ENCODE results near the gene MORN1. TPM values are rescaled to one million over a fixed set of nuclear protein-coding genes. Genes with fewer than 3 reads are reported as not detected.

Gene MORN1
- total and polyA plus RNA-seq, 10 of the 15 experiments (the other 5 are each of a cell fraction or from before 2014, with no cell fraction given): 0.76 to 7.9 (median 5.5) TPM

DNA sequence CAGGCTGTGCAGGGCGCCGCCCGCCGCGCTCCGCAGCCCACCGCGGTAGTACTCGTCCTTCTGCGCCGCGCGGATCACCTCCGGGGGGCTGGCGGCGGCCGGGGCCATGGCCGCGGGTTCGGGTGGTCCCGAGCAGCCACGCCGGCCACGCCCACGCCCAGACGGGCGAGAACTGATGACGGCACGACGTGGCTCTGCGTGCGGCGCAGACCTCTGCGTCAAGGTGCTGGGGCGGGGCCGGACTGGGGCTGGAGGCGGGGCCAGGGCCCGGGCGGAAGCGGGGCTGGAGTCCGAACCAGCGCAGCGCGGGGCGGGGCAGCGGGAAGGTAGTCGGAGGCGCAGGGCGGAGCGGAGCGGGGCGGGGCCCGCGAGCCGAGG is 21.0 kb upstream of the MORN1 start, which contains the start of gene PEX10 (continued):
- TF ChIP-seq, protein P1, sequence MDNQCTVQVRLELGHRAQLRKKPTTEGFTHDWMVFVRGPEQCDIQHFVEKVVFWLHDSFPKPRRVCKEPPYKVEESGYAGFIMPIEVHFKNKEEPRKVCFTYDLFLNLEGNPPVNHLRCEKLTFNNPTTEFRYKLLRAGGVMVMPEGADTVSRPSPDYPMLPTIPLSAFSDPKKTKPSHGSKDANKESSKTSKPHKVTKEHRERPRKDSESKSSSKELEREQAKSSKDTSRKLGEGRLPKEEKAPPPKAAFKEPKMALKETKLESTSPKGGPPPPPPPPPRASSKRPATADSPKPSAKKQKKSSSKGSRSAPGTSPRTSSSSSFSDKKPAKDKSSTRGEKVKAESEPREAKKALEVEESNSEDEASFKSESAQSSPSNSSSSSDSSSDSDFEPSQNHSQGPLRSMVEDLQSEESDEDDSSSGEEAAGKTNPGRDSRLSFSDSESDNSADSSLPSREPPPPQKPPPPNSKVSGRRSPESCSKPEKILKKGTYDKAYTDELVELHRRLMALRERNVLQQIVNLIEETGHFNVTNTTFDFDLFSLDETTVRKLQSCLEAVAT (IDR thresholded peaks at IDR 0.05): no peak
- TF ChIP-seq MTA2 (IDR thresholded peaks at IDR 0.05; ENCODE audit: low read depth) (no peak), RAD51 (IDR thresholded peaks at IDR 0.05) (no peak), POLR2AphosphoS2 (IDR thresholded peaks at IDR 0.05; ENCODE audit: low read depth, low read length) (no peak), RUNX3 (IDR thresholded peaks at IDR 0.05; ENCODE audit: low read length) (no peak), FOXK2 (IDR thresholded peaks at IDR 0.05) (no peak), ATF7 (IDR thresholded peaks at IDR 0.05; ENCODE audit: low read depth) (no peak), CREM (IDR thresholded peaks at IDR 0.05; ENCODE audit: low read depth) (peak; percentile 99), GATAD2B (conservative IDR thresholded peaks at IDR 0.05; ENCODE audit: low read depth) (peak; percentile 91; the same call in 1 of the 2 replicates), NFXL1 (IDR thresholded peaks at IDR 0.05; ENCODE audit: borderline replicate concordance) (peak; percentile 53; the same call in 1 of the 2 replicates), RELA (IDR thresholded peaks at IDR 0.05; ENCODE audit: borderline replicate concordance, partially characterized antibody) (peak; percentile 71), SREBF2 (IDR thresholded peaks at IDR 0.05; ENCODE audit: low read length) (no peak), ZZZ3 (IDR thresholded peaks at IDR 0.05; ENCODE audit: control insufficient read depth, insufficient read length, low read depth) (no peak), SRF (IDR thresholded peaks at IDR 0.05; ENCODE audit: low read depth in 2 of 2, low read length in 2 of 2) (peak; percentile 72 to 90), NFIC (IDR thresholded peaks at IDR 0.05; ENCODE audit: low read depth, low read length) (no peak), MTA3 (IDR thresholded peaks at IDR 0.05; ENCODE audit: borderline replicate concordance, low read length) (no peak), IKZF1 (conservative IDR thresholded peaks at IDR 0.05) (peak; percentile 72), BHLHE40 (IDR thresholded peaks at IDR 0.05; ENCODE audit: borderline replicate concordance in 1 of 2, low read depth in 2 of 2, low read length in 1 of 2) (peak in 1 of 2 experiments; percentile 63; a peak in 2 of 4 replicates)
- TF ChIP-seq, protein P2, sequence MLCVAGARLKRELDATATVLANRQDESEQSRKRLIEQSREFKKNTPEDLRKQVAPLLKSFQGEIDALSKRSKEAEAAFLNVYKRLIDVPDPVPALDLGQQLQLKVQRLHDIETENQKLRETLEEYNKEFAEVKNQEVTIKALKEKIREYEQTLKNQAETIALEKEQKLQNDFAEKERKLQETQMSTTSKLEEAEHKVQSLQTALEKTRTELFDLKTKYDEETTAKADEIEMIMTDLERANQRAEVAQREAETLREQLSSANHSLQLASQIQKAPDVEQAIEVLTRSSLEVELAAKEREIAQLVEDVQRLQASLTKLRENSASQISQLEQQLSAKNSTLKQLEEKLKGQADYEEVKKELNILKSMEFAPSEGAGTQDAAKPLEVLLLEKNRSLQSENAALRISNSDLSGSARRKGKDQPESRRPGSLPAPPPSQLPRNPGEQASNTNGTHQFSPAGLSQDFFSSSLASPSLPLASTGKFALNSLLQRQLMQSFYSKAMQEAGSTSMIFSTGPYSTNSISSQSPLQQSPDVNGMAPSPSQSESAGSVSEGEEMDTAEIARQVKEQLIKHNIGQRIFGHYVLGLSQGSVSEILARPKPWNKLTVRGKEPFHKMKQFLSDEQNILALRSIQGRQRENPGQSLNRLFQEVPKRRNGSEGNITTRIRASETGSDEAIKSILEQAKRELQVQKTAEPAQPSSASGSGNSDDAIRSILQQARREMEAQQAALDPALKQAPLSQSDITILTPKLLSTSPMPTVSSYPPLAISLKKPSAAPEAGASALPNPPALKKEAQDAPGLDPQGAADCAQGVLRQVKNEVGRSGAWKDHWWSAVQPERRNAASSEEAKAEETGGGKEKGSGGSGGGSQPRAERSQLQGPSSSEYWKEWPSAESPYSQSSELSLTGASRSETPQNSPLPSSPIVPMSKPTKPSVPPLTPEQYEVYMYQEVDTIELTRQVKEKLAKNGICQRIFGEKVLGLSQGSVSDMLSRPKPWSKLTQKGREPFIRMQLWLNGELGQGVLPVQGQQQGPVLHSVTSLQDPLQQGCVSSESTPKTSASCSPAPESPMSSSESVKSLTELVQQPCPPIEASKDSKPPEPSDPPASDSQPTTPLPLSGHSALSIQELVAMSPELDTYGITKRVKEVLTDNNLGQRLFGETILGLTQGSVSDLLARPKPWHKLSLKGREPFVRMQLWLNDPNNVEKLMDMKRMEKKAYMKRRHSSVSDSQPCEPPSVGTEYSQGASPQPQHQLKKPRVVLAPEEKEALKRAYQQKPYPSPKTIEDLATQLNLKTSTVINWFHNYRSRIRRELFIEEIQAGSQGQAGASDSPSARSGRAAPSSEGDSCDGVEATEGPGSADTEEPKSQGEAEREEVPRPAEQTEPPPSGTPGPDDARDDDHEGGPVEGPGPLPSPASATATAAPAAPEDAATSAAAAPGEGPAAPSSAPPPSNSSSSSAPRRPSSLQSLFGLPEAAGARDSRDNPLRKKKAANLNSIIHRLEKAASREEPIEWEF (IDR thresholded peaks at IDR 0.05; ENCODE audit: insufficient replicate concordance, low read depth, low read length): no peak
- TF ChIP-seq, protein P3, sequence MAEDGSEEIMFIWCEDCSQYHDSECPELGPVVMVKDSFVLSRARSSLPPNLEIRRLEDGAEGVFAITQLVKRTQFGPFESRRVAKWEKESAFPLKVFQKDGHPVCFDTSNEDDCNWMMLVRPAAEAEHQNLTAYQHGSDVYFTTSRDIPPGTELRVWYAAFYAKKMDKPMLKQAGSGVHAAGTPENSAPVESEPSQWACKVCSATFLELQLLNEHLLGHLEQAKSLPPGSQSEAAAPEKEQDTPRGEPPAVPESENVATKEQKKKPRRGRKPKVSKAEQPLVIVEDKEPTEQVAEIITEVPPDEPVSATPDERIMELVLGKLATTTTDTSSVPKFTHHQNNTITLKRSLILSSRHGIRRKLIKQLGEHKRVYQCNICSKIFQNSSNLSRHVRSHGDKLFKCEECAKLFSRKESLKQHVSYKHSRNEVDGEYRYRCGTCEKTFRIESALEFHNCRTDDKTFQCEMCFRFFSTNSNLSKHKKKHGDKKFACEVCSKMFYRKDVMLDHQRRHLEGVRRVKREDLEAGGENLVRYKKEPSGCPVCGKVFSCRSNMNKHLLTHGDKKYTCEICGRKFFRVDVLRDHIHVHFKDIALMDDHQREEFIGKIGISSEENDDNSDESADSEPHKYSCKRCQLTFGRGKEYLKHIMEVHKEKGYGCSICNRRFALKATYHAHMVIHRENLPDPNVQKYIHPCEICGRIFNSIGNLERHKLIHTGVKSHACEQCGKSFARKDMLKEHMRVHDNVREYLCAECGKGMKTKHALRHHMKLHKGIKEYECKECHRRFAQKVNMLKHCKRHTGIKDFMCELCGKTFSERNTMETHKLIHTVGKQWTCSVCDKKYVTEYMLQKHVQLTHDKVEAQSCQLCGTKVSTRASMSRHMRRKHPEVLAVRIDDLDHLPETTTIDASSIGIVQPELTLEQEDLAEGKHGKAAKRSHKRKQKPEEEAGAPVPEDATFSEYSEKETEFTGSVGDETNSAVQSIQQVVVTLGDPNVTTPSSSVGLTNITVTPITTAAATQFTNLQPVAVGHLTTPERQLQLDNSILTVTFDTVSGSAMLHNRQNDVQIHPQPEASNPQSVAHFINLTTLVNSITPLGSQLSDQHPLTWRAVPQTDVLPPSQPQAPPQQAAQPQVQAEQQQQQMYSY (CRISPR knock-in tag; IDR thresholded peaks at IDR 0.05): no peak

Measured in GM12878 (cell line).